Endothelial cell of umbilical vein (primary cell): Measurements from ENCODE around the gene BRD1.

Experiments used
- CTCF ChIP-seq, 2 donors: IDR thresholded peaks; 1 replicate in 1 of 2; 2 replicates in 1 of 2; pipeline ENCODE4 v1.5.1; 2011; ENCODE audit warnings: low read length in 2 of 2, mild to moderate bottlenecking in 2 of 2, moderate library complexity in 2 of 2, control low read depth in 1 of 2, inconsistent platforms in 1 of 2, low read depth in 1 of 2; ENCODE audit not compliant: insufficient read depth in 1 of 2; ENCODE audit errors: extremely low read depth in 1 of 2
- EZH2 ChIP-seq: IDR thresholded peaks from 2 replicates; pipeline ENCODE4 v1.6.1; 2012; ENCODE audit warnings: borderline replicate concordance, low read depth, mild to moderate bottlenecking, moderate library complexity, low read length, inconsistent platforms; ENCODE audit not compliant: severe bottlenecking
- FOS ChIP-seq: IDR thresholded peaks from 2 replicates; pipeline ENCODE4 v1.6.1; 2011; ENCODE audit warnings: mild to moderate bottlenecking, low read length, moderate library complexity, borderline replicate concordance; ENCODE audit not compliant: insufficient read depth
- JUN ChIP-seq: IDR thresholded peaks from 2 replicates; pipeline ENCODE4 v1.6.1; 2011; ENCODE audit warnings: borderline replicate concordance, low read depth; ENCODE audit not compliant: insufficient read length, insufficient read depth
- MAX ChIP-seq: IDR thresholded peaks from 2 replicates; pipeline ENCODE4 v1.6.1; 2011; ENCODE audit not compliant: insufficient read depth, insufficient read length
- POLR2A ChIP-seq: IDR thresholded peaks from 2 replicates; pipeline ENCODE4 v1.6.1; 2012; ENCODE audit warnings: low read depth, mild to moderate bottlenecking, control low read depth, low read length
- POLR2AphosphoS5 ChIP-seq: IDR thresholded peaks from 2 replicates; pipeline ENCODE4 v1.6.1; 2012; ENCODE audit warnings: low read depth, mild to moderate bottlenecking, control low read depth, low read length, moderate library complexity; ENCODE audit not compliant: insufficient read depth

DNA sequence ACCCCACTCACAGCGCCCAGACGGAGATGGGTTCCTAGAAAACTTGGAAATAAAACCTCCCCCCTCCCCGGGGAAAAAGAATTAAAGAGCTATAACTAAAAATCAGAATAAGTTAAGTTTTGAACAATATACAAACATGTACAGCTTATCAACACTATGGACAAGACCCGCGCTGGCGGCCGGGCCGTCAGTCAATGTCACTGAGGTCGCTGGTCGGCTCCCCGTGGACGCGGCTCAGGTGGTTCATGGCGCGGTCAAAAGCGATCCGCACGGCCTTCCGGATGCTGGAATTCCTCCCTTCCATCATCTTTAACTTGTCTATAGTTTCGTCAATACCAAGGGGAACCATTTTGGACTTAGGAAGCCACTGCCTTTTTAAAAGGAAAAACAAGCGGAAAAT lies 53.6 kb downstream of the BRD1 start:
- TF ChIP-seq POLR2A = no peak
- TF ChIP-seq CTCF (IDR thresholded peaks at IDR 0.05; ENCODE audit: extremely low read depth in 1 of 2, insufficient read depth in 1 of 2, low read depth in 1 of 2, low read length in 2 of 2) = no peak
- TF ChIP-seq EZH2 = no peak
- TF ChIP-seq POLR2AphosphoS5 = no peak
- TF ChIP-seq JUN = no peak
- TF ChIP-seq MAX = no peak
- no peak for TF ChIP-seq FOS
